ENCODE results near the gene RTP5.
"Not testable (repeated sequence)": the region's sequence is repeated elsewhere in the genome, so short reads cannot be mapped to it uniquely, and the experiment has no call there.

The RTP5 gene

GRCh38 chr2:241910604-241911520, 41.3 kb downstream of the RTP5 start:
- DNase-seq (ENCODE audit: low read depth): no peak
- TF ChIP-seq CTCF (conservative IDR thresholded peaks at IDR 0.05; ENCODE audit: low read depth, low read length): no peak
- H3K4me3 ChIP-seq (ENCODE audit: low read length): no peak overlapping the region

- no peak for DNase-seq (ENCODE audit: low read depth)
- no peak overlapping the region for H3K4me3 ChIP-seq (ENCODE audit: low read length)
- TF ChIP-seq CTCF (conservative IDR thresholded peaks at IDR 0.05; ENCODE audit: low read depth, low read length): no peak
These were observed 42.0 kb downstream of the RTP5 start for GRCh38 chr2:241911551-241911950.

GRCh38 chr2:241912021-241912555, 42.6 kb downstream of the RTP5 start:
- H3K4me3 ChIP-seq (ENCODE audit: low read length): no peak overlapping the region
- no peak for TF ChIP-seq CTCF (conservative IDR thresholded peaks at IDR 0.05; ENCODE audit: low read depth, low read length)
- no peak for DNase-seq (ENCODE audit: low read depth)

- no peak for TF ChIP-seq CTCF (conservative IDR thresholded peaks at IDR 0.05; ENCODE audit: low read depth, low read length)
- no peak for DNase-seq (ENCODE audit: low read depth)
- no peak overlapping the region for H3K4me3 ChIP-seq (ENCODE audit: low read length)
These were observed 44.2 kb downstream of the RTP5 start for GRCh38 chr2:241913703-241914102.

GRCh38 chr2:241914542-241914941, 45.0 kb downstream of the RTP5 start:
- no peak for DNase-seq (ENCODE audit: low read depth)
- no peak for TF ChIP-seq CTCF (conservative IDR thresholded peaks at IDR 0.05; ENCODE audit: low read depth, low read length)
- H3K4me3 ChIP-seq (ENCODE audit: low read length): no peak overlapping the region

GRCh38 chr2:241921631-241922030, 52.1 kb downstream of the RTP5 start:
- not testable (repeated sequence) for DNase-seq (ENCODE audit: low read depth); H3K4me3 ChIP-seq (ENCODE audit: low read length)

- TF ChIP-seq CTCF (conservative IDR thresholded peaks at IDR 0.05; ENCODE audit: low read depth, low read length): no peak
- DNase-seq (ENCODE audit: low read depth): no peak
- no peak overlapping the region for H3K4me3 ChIP-seq (ENCODE audit: low read length)
These were observed 52.9 kb downstream of the RTP5 start for GRCh38 chr2:241922411-241922810.

GRCh38 chr2:241922816-241923601, 53.5 kb downstream of the RTP5 start:
- not testable (repeated sequence) for DNase-seq (ENCODE audit: low read depth); H3K4me3 ChIP-seq (ENCODE audit: low read length)

Measured in retinal pigment epithelial cell (primary cell).